HL-60/S4 treated with phorbol 12-myristate 13-acetate at 8.2 ng/mL for 4 days and 3 days (cell line): ENCODE measurements around the gene POGLUT2.
"Not testable (repeated sequence)": the region's sequence is repeated elsewhere in the genome, so short reads cannot be mapped to it uniquely, and the experiment has no call there.

Experiments used
- in situ Hi-C: fragments of 300-500 bp; cut with MboI; formaldehyde crosslinking; loops from 2 replicates; pipeline ENCODE4 v1.15.0; 2022; ENCODE audit warnings: low sequenced_read_pairs

Gene POGLUT2

DNA sequence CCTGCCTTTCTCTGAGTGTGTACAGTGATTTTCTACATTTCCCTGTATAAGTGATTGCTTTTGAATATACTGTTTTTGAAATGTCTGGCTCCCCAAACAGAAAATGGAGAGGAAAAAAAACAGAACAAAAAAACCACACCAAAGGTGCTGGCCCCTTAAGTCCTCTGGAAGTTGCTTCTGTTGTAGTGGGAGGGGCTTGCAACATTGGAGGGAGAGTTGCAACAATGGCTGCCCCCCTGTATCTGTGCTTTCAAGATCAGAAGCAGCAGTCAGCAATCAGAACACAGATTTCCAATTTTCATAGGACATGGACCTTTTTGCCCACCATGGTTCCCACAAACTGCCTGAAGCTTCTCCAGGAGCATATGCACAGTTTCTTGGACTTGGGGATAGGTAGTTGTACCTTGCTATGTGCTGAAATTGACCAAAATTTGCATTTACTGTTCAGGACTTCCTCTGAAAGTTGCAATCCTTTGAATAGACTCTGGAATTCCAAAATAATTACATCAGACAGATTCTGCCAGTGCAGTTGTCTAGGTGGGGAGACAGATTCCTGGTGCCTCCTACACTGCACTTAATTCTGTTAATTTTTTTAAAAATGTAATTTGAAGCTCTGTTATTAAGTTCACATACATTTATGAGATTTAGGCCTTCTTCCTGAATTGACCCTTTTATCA, 14.0 kb upstream of the POGLUT2 start:
- in situ Hi-C loops, result no loop called here

DNA sequence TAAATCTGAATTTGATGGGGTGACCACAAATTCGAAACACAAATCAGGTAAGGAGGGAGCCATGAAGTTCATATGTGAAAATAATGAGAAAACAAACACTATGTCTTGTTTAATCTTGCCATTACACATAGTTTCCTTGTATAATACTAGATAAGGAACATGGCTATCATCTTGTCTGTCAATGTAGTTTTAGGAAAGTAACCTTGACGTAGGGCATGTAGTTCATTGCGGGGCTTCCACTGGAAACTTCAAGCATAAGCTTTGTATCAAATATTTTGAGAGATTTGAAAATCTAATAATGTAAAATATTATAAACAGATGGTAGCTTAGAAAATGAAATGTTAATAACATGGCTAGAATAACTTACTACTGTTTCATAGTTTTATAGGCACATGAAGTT, 8.9 kb upstream of the POGLUT2 start:
- in situ Hi-C loops, result no loop called here

DNA sequence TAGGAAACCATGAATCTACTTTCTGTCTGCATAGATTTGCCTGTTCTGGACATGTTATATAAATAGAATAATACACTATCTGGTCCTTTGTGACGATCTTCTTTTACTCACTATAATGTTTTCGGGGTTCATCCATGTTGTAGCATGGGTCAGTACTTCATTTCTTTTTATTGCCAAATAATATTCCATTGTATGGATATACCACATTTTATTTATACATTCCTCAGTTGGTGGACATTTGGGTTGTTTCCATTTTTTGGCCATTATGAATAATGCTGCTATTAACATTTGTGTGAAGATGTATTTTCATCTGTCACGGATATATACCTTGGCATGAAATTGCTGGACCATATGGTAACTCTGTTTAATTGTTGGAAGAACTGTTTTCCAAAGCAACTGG, 6.9 kb upstream of the POGLUT2 start:
- in situ Hi-C loops, result no loop called here

DNA sequence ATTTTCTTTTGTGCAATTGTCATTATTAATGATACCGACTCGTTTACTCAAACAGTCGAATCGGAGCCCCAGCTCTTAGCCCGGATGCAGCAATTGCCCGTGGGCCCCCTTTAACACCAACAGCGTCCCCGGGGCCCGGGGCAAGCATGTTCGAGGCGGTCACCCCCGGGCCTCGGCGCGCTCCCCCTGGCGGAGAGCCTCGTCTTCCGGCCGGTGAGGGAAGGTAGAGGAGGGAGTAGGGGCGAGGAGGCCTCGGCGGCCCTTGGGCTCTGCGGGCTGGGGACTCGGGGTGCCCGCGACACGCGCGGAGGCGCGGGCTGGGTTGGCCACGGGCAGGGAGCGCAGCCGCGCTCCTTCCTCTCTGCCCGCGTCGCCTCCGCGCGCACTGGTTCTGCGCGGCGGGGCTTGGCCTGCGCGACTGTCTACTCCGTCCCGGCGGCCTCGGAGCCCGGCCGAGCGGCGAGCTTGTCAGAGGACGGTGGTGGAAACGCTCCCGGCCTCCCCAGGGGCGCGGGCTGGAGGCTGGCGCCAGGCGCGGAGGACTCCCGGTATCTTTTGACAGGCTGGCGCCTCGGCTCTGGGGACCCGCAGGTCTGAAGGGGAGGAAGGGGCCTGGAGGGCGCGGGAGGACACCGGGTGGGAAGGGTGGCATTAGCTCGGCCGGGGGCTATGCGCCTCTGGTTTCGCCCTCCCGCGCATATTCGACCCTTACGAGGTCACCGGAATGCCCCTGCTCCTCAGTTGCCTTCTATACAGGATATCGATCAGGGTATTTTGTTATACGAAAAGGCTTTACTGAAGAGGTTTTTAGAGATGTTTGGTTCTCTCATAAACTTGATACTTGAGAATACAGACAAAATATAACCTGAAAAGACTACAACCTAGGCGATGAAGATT, 1.6 kb upstream of the POGLUT2 start:
- in situ Hi-C loops, result no loop called here

DNA sequence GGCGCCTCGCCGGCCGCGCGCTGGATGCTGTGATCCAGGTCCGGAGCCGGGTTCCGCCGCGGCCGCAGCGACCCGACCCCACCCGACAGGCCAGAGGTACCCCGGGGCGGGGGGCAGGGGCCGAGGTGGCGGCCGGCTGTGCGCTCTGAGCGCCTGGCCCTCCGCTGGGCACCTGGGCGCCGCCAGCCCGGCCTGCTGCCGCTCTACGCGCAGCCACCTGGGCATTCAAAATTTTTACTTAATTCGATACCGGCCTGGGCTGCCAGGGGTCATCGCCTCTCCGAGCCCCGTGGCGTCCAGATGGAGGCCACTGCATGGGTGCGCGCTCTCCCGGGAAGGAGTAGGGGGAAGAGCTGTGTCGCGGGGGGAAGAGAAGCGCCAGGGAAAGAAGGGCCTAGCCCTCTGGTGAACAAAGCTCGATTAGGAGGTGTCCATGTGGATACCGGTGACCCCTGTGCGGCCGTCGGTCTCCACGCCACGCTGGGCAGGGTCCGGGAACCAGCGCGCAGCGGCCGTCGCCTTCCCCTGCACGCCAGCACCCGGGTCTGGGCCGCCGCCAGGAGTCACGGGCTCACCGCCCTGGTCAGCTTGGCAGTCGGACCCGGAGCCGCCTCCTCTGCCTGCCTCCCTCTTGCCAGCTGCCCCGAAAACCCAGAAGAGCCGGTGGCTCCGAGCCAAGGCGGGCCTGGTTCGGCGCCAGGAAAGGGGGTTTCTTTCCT, 809 bp upstream of the POGLUT2 start:
- in situ Hi-C loops, result no loop called here

DNA sequence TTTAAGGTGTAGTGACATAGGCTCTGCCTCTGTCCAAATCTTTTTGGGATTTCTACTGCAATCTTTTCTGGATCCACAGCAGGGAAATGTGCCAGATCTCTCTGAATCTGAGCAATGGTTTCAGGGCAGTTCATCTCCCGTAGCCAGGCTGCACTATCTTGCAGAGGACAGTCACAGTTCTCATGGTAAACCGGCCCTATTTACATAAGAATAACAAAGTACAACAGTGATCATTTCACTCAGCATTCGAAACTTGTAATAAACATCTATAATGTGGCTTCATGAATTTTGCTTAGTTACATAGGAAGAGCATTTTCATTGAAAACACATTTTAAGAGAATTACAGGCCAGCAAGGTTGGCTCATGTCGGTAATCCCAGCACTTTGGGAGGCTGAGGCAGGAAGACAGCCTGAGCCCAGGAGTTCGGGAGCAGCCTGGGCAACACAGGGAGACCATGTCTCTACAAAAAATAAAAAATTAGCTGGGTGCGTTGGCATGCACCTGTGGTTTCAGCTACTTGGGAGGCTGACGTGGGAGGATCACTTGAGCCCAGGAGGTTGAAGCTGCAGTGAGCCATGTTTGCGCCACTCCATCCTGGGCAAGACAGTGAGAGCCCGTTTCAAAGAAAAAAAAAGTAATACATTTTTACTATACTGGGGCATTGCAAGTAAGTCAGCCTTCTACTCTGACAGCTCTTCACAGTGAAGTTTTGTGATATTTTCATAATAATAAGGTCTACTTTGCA, 5.0 kb downstream of the POGLUT2 start:
- in situ Hi-C loops, result no loop called here

DNA sequence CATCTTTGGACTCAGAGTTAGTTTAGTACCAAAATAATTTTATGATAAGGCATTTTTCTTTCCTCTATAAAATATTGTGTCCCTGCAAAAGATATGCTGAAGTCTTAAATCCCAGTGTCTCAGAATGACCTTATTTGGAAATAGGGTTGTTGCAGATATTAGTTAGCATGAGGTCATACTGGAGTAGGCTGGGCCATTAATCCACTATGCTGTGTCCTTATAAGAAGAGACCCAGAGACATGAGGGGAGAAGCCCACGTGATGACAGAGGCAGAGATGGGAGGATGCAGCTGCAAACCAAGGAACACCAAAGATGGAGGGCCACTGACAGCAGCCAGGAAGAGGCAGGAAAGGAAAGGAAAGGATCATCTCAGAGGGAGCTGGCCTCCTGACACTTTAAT, 6.4 kb downstream of the POGLUT2 start:
- in situ Hi-C loops, result no loop called here

DNA sequence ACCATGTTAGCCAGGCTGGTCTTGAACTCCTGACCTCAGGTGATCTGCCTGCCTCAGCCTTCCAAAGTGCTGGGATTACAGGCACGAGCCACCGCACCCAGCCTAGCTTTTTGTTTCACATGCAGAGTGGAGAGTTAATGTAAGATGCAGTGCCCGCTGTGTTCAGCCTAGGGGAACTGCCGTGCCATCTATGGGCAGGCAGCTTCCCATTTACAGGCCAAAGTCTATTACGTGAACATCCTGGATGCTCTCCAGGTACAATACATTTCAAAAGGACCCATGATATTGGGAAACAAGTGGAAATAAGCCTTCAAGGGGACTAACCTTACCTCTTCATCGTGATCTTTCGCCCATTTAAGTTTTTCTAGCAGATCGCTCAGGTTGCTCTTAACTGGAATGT, 10.1 kb downstream of the POGLUT2 start:
- in situ Hi-C loops, result no loop called here

DNA sequence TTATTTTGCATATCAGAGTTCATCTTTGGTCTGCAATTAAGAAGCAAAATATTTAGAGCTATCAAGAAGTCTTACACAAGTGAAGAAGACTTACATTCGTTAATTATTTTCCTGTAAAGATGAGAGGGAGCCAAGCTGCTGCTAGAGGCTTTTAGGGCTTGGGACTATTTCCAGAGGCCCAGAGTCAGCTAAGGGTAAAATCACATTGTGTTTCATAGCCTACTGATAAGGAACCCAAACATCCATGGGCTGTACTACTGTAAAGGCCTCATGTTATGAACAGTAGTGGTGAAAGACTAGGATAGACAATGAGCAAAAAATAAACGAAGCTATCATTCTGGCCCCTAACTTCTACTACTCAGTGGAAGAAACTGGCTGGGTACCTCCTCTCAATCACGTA, 14.3 kb downstream of the POGLUT2 start:
- in situ Hi-C loops, result no loop called here

DNA sequence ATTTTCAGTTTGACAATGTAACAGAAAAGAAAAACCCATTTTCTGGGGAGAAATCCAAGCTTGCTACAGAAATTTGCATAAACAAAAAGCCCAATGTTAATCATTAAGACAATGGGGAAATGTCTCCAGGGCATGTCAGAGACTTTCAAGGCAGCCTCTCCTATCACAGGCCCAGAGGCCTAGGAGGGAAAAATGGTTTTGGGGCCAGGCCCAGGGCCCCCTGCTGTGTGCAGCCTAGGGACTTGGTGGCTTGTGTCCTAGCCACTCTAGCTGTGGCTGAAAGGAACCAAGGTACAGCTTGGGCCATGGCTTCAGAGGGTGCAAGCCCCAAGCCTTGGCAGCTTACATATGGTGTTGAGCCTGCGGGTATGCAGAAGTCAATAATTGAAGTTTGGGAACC, 17.2 kb downstream of the POGLUT2 start:
- in situ Hi-C loops, result no loop called here

DNA sequence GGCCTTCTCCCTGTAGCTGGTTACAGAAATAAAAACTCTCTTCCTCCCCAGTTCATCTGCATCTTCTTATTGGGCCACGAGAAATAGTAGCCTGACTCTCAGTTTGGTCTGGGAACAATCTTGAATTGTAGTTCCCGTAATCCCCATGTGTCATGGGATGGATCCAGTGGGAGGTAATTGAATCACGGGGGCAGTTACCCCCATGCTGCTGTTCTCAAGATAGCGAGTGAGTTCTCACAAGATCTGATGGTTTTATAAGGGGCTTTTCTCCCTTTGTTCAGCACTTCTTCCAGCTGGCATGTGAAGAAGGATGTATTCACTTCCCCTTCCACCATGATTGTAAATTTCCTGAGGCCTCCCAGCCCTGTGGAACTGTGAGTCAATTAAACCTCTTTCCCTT, 18.1 kb downstream of the POGLUT2 start:
- in situ Hi-C loops, result not testable (repeated sequence)

DNA sequence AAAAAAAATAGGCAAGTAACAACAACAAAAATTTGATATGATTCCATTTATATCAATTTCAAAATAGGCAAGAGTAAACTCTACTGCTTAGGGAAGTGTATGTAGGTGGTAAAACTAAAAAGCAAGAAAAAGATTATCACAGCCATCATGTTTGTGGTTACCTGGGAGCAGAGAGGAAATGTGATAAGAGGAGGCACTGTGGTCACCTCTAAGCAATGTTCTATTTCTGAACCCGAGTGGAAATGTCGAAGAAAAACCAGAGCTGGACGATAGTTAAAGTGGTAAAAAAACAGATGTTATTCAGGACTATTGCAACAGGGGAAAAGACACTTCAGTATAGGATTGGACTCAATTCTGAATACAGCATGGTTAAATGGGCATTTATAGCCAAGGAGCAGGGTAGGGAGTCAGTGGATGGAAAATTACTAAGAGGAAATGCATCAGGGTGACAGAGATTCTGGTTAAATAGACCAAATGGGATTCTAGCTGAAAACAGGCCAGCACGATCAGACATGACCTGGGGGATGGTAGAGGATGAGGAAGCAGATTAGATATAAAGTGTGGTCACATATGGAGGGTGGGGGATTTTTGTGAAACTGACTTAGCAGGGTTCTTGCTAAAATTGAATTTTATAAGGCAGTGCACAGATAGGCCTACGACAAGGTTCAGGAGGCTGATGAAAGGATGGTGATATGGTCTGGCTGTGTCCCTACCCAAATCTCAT, 19.2 kb downstream of the POGLUT2 start:
- in situ Hi-C loops, result loop anchor here (10.0 kb wide), 1 partner anchor 65 kb away; the partner anchor contains the start of gene ERCC5

DNA sequence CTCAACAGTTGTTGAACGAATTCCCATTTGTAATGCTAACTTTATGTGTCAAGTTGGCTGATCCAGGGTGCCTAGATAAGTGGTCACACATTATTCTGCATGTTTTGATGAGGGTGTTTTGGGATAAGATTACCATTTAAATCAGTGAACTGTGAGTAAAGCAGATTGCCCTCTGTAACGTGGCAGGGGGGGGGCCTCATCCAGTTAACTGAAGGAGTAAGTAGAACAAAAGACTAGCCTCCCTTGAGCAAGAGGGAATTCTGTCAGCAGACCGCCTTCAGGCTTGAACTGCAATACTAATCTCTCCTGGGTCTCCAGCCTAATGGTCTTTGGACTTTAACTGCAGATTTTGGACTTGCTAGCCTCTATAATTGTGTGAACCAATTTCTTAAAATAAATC, 21.0 kb downstream of the POGLUT2 start:
- in situ Hi-C loops, result loop anchor here (10.0 kb wide), 1 partner anchor 67 kb away; the partner anchor contains the start of gene ERCC5

DNA sequence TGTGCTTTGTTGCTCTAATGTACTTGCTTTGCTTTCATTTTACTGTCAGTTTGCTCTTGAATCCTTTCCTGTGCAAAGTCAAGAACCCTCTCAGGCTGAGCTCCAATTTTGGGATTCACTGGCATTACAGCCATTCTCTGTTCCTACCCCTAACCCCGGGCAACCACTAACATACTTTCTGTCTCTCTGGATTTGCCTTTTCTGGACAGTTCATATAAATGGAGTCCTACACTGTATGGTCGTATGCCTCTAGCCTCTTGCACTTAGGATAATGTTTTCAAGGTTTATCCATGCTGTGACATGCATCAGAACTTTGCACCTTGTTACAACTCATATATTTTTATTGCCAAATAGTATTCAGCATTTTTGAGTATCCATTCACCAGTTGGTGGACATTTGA, 22.5 kb downstream of the POGLUT2 start:
- in situ Hi-C loops, result loop anchor here (10.0 kb wide), 1 partner anchor 69 kb away; the partner anchor contains the start of gene ERCC5

DNA sequence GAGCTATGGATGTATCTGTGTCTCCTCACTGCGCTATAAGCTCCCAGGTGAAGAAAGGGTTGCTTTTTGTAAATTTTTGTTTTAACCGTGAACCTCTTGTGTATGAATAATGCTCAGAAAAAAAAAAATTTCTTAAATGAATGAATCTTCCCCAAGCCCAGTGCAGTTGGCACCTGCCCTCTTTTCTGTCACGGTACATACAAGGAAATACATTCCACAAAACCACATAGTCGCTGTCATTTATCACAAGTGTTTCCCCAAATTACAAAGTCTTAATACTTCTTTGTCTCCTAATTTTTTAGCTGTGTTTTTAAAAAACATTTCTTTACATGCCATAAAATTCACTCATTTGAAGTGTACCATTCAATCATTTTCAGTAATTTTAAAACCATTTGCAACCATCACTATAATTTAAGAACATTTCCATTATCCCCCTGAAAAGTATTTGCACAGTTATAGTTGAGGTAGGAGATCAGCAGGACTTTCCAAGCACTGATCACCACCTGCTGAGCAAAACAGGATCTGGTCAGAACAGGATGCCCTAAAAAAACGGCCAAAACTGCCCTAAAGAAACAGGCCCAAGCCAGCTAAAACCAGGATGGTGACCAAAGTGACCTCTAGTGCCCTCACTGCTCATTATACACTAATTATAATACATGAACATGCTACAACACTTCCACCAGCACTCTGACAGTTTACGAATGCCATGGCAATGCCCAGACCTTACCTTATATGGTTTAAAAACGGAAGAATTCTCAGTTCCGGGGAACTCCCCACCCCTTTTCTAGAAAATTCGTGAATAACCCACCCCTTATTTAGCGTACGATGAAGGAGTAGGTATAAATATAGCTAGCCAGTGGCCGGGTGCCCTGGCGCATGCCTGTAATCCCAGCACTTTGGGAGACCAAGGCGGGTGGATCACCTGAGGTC, 23.9 kb downstream of the POGLUT2 start:
- in situ Hi-C loops, result loop anchor here (10.0 kb wide), 1 partner anchor 70 kb away; the partner anchor contains the start of gene ERCC5

DNA sequence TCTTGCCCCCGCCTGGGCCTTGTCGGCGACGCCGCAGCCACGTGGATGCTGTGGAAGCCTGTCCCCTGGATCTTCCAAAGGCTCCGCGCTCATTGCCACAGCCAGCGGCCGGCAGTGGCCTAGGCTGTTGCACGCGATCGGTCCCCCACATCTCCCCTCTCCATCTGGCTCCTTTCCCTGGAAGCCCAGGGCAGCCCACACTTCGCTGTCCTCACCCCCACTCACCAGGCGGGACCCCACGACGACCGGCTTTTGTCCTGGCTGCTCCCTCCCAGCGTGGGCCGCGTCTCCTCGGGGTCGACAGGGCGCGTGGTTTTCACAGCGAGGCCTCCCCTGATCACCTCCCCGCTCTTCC, 24.6 kb downstream of the POGLUT2 start:
- in situ Hi-C loops, result loop anchor here (10.0 kb wide), 1 partner anchor 71 kb away; the partner anchor contains the start of gene ERCC5

DNA sequence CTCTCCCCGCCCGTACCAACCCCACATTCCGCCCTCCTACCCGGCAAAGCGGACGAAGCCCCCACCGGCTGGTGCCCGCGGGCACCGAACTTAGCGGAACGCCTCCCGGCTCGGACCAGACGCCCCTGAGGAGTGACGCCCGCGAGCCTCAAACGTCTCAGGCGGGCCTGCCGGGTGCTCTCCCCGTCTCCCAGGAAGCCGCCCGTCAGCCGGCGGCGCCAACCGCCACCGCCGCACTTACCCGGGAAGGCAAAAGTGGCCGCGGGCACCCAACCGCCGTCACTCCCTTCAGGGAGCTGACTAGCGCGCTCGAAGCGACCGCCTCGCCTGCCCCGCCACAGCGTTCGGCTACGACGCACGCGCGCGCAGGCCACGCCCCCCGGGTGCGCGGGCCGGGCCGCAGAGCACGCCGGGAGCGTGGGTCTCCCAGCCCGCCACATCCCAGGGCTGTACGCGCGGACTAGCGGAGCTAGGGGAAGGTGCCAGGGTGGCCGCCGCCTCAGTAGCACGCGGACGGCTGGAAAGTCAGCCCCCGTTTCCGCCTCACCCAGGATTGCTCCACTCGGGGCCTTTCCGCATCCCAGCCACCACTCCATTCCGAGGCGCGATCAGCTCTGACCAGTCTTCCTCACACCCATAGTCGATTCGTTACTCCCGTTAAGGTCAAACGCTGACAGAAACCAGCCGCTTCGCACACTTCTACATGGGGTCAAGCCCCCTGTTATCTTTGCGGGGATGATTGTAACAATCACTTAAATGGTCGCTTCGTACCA, 25.1 kb downstream of the POGLUT2 start, which contains the start of gene TEX30:
TSS of gene TEX30 (minus strand) at position 346 of the 773 bp plus-strand sequence. CDS start 3,760 bp downstream, outside the sequence.
- in situ Hi-C loops, result loop anchor here (10.0 kb wide), 1 partner anchor 71 kb away; the partner anchor contains the start of gene ERCC5

DNA sequence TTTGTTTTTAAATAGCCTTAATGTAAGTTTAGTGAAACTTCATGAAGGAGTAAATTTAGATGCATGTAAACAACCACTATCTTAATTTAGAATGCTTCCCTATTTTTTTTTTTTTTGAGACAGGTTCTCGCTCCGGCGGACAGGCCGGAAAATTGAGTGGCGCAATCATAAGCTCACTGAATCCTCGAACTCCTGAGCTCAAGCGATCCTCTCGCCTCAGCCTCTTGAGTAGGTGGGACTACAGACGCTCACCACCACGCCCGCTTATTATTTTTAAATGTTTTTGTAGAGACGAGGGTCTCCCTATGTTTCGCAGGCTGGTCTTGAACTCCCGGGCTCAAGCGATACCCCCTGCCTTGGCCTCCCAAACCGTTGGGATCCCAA, 26.7 kb downstream of the POGLUT2 start:
- in situ Hi-C loops, result loop anchor here (10.0 kb wide), 1 partner anchor 73 kb away; the partner anchor contains the start of gene ERCC5
